ENCODE results near the gene SMG9.

The SMG9 gene

GRCh38 chr19:43754503-43755255, at the start of gene SMG9:
Gene SMG9, minus strand, starts transcription at chr19:43754962. Its CDS starts 4,221 bp downstream, at chr19:43750741.
- in situ Hi-C loops (cut with MboI; ENCODE audit: low sequenced_read_pairs): no loop called here

- in situ Hi-C loops (cut with MboI; ENCODE audit: low sequenced_read_pairs): no loop called here
Measured at GRCh38 chr19:43804432-43804831, 49.7 kb upstream of the SMG9 start.

GRCh38 chr19:43802216-43802951, 47.6 kb upstream of the SMG9 start, which contains the start of gene LYPD5:
Gene LYPD5, minus strand, starts transcription at chr19:43802447. Its CDS starts 67 bp downstream, at chr19:43802380.
- in situ Hi-C loops (cut with MboI; ENCODE audit: low sequenced_read_pairs): no loop called here

- in situ Hi-C loops (cut with MboI; ENCODE audit: low sequenced_read_pairs): no loop called here
Measured at GRCh38 chr19:43799502-43800142, 44.9 kb upstream of the SMG9 start.

GRCh38 chr19:43798546-43799409, 44.0 kb upstream of the SMG9 start:
- in situ Hi-C loops (cut with MboI; ENCODE audit: low sequenced_read_pairs): no loop called here

GRCh38 chr19:43798026-43798545, 43.3 kb upstream of the SMG9 start:
- in situ Hi-C loops (cut with MboI; ENCODE audit: low sequenced_read_pairs): no loop called here

- in situ Hi-C loops (cut with MboI; ENCODE audit: low sequenced_read_pairs): no loop called here
Measured at GRCh38 chr19:43797556-43797955, 42.8 kb upstream of the SMG9 start.

GRCh38 chr19:43797118-43797517, 42.4 kb upstream of the SMG9 start:
- in situ Hi-C loops (cut with MboI; ENCODE audit: low sequenced_read_pairs): no loop called here

GRCh38 chr19:43790587-43790986, 35.8 kb upstream of the SMG9 start:
- in situ Hi-C loops (cut with MboI; ENCODE audit: low sequenced_read_pairs): no loop called here

- in situ Hi-C loops (cut with MboI; ENCODE audit: low sequenced_read_pairs): no loop called here
Measured at GRCh38 chr19:43789029-43789428, 34.3 kb upstream of the SMG9 start.

GRCh38 chr19:43786665-43787064, 31.9 kb upstream of the SMG9 start:
- in situ Hi-C loops (cut with MboI; ENCODE audit: low sequenced_read_pairs): no loop called here

GRCh38 chr19:43784981-43785808, 30.4 kb upstream of the SMG9 start:
- in situ Hi-C loops (cut with MboI; ENCODE audit: low sequenced_read_pairs): no loop called here

GRCh38 chr19:43784241-43784980, 29.6 kb upstream of the SMG9 start:
- in situ Hi-C loops (cut with MboI; ENCODE audit: low sequenced_read_pairs): no loop called here

- in situ Hi-C loops (cut with MboI; ENCODE audit: low sequenced_read_pairs): no loop called here
Measured at GRCh38 chr19:43783636-43784035, 28.9 kb upstream of the SMG9 start.

GRCh38 chr19:43782689-43783231, 28.0 kb upstream of the SMG9 start:
- in situ Hi-C loops (cut with MboI; ENCODE audit: low sequenced_read_pairs): no loop called here

GRCh38 chr19:43782311-43782660, 27.5 kb upstream of the SMG9 start:
- in situ Hi-C loops (cut with MboI; ENCODE audit: low sequenced_read_pairs): no loop called here

- in situ Hi-C loops (cut with MboI; ENCODE audit: low sequenced_read_pairs): no loop called here
Measured at GRCh38 chr19:43781630-43782310, 27.0 kb upstream of the SMG9 start.
